T-helper 22 cell (primary cell): ENCODE measurements around the gene THSD7B.

Experiments
- DNase-seq: peaks from one replicate; pipeline ENCODE4 v3.0.0-alpha.2; 2020; ENCODE audit warnings: low read depth

Gene THSD7B

GRCh38 chr2:137192366-137193310 lies 427.3 kb downstream of the THSD7B start:
- DNase-seq = no peak

- no peak for DNase-seq
Measured at GRCh38 chr2:137193401-137193800, 428.1 kb downstream of the THSD7B start.

- DNase-seq = no peak
Measured at GRCh38 chr2:137194111-137194510, 428.8 kb downstream of the THSD7B start.

GRCh38 chr2:137199751-137200150 lies 434.4 kb downstream of the THSD7B start:
- DNase-seq = no peak

GRCh38 chr2:137202318-137202717 lies 437.0 kb downstream of the THSD7B start:
- DNase-seq = no peak

- no peak for DNase-seq
Measured at GRCh38 chr2:137205324-137205723, 440.0 kb downstream of the THSD7B start.

- no peak for DNase-seq
Measured at GRCh38 chr2:137206069-137206468, 440.7 kb downstream of the THSD7B start.

- no peak for DNase-seq
Measured at GRCh38 chr2:137207030-137207429, 441.7 kb downstream of the THSD7B start.

- DNase-seq = no peak
Measured at GRCh38 chr2:137208431-137208891, 443.1 kb downstream of the THSD7B start.

GRCh38 chr2:137210039-137210438 lies 444.7 kb downstream of the THSD7B start:
- DNase-seq = no peak

GRCh38 chr2:137211761-137212160 lies 446.4 kb downstream of the THSD7B start:
- DNase-seq = no peak

- DNase-seq = no peak
Measured at GRCh38 chr2:137220438-137220993, 455.2 kb downstream of the THSD7B start.

- no peak for DNase-seq
Measured at GRCh38 chr2:137221797-137222492, 456.6 kb downstream of the THSD7B start.

GRCh38 chr2:137223722-137224121 lies 458.4 kb downstream of the THSD7B start:
- DNase-seq = no peak

GRCh38 chr2:137228566-137228965 lies 463.2 kb downstream of the THSD7B start:
- no peak for DNase-seq

GRCh38 chr2:137229834-137230233 lies 464.5 kb downstream of the THSD7B start:
- no peak for DNase-seq

- no peak for DNase-seq
Measured at GRCh38 chr2:137231628-137232027, 466.3 kb downstream of the THSD7B start.

- DNase-seq = no peak
Measured at GRCh38 chr2:137232076-137232475, 466.7 kb downstream of the THSD7B start.

- DNase-seq = no peak
Measured at GRCh38 chr2:137233091-137233490, 467.7 kb downstream of the THSD7B start.

GRCh38 chr2:137237055-137237454 lies 471.7 kb downstream of the THSD7B start:
- no peak for DNase-seq

- no peak for DNase-seq
Measured at GRCh38 chr2:137238065-137238464, 472.7 kb downstream of the THSD7B start.

GRCh38 chr2:137249463-137250130 lies 484.3 kb downstream of the THSD7B start:
- no peak for DNase-seq
